Fibroblast of skin of back (primary cell): ENCODE data around the gene RNF215.
"Not testable (repeated sequence)": the region's sequence is repeated elsewhere in the genome, so short reads cannot be mapped to it uniquely, and the experiment has no call there.

Experiments
- DNase-seq: peaks from one replicate; pipeline ENCODE4 v3.0.0-alpha.2; 2013

The RNF215 gene

DNA sequence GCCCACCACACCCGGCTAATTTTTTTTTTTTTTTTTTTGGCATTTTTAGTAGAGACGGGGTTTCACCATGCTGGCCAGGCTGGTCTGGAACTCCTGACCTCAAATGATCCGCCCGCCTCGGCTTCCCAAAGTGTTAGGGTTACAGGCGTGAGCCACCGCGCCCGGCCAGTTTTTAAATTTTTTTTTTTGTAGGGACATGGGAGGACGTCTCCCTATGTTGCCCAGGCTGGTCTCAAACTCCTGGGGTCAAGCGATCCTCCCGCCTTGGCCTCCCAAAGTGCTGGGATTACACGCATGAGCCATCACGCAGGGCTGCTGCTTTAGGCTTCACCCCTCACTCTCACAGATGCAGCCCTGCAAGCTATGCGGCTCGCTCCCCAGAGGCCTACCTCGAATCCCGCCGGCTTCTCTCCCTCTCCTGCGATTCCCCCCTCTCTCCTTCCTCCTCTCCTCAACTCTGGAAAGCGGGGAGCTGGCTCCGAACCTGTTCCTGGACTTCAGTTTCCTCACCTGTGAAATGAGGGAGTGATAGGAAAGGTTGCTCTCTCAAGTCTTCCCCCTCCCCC lies 29.5 kb downstream of the RNF215 start:
- DNase-seq, result no peak

- DNase-seq, result no peak
Observed at GRCh38 chr22:30357236-30357570, 30.0 kb downstream of the RNF215 start.

DNA sequence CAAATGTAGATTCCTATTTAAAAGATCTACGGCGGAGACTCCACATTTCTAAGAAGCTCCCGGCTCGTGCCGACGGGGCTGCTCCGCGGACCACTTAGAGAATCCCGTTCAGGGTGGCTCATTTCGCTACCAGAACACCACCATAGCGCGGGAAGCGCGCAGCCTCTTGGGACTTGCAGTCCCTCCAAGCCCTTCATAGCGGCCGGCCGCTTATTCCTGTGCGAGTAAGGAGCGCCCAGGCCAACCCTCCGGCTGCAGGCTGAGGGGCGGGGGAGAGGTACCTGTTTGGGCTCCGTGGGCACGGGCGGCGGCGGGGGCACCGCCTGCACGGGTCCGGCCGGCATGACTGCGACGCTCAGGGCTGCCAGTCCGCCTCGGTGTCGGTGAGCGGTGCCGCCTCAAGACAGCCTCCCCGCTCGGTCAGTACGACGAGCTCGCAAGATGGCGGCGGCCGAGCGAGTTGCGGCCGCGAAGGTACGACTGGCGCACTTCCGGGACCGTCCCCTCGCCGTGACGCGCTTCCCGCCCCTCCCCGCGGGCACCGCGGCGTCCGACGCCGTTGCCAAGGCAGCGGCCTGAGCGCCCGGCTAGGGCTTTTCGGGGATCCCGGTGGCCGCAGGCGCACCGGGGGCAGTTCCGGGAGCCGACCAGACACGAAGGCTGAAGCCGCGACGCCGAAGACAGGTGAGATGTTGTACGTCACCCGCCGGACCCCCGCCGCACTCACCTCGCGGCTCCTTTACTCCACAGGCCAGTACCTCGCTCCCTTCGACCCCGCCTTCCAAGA lies 30.6 kb downstream of the RNF215 start, which contains the start of the genes CCDC157 and SF3A1:
TSS of gene CCDC157 (plus strand) at position 559 of the 787 bp plus-strand sequence. CDS start 8,994 bp downstream, outside the sequence.
TSS of gene SF3A1 (minus strand) at position 446 of the 787 bp plus-strand sequence. CDS start at position 344, 102 bp downstream.
- peak; percentile 91 for DNase-seq

DNA sequence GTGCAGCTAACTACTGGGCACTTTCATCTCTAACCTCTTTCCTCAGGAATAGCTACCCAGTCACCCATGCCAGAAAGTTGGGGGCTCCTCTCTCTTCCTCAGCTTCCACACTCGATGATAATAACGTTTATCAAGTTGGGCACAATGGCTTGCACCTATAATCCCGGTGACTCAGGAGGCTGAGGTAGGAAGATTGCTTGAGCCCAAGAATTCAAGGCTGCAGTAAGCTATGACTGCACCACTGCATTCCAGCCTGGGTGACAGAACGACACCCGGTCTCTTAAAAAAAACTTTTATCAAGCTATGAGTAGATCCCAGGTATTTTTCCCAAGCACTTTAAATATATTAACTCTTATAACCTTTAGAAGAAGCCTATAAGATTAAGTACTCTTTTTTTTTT lies 32.6 kb downstream of the RNF215 start:
- DNase-seq, result no peak

GRCh38 chr22:30351226-30351625 lies 36.0 kb downstream of the RNF215 start:
- no peak for DNase-seq

GRCh38 chr22:30348809-30349208 lies 38.4 kb downstream of the RNF215 start:
- no peak for DNase-seq

DNA sequence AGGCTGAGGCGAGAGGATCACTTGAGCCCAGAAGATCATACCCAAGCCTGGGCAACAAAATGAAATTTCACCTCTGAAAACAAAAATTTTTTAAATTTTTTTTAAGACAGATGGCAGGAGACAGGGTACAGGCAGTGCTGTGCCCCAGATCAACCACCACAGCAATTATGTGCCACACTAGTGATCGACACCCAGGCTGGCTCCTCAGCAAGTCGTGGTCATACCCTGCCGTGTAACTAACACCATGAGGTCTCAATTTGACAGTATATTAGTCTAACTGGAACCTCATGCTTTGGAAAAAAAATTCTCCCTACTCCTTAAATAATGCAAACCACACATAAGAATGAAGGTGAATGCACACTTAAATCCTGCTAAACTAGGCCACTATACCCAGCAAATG lies 38.8 kb downstream of the RNF215 start:
- DNase-seq, result no peak

DNA sequence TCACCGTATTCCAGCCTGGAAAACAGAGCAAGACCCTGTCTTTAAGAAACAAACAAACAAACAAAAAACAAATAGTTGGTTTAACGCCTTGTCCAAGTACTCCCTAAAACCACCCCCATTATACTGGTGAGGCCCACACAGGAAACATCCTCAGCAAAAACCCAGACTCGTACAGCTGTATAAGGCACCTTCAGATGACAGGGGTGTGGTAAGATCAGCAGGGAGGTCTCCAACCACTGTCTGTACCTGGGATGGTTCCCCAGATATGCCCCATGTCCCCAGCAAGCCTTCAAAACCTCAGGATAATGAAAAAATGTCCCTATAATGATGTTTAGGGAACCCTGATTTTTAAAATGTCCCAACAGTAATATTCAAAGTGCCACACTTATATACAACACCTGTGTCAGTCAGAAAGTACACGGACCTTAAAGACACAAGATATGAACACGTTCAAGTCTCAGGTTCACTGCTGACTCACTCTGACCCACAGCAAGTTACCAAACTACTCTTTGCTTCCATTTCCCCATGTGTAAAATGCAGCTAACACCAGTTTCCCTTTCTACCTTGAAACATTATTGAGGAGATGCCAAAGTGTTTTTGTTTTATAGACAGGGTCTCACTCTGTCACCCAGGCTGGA lies 39.8 kb downstream of the RNF215 start:
- no peak for DNase-seq

GRCh38 chr22:30344447-30345200 lies 42.6 kb downstream of the RNF215 start:
- no peak for DNase-seq

DNA sequence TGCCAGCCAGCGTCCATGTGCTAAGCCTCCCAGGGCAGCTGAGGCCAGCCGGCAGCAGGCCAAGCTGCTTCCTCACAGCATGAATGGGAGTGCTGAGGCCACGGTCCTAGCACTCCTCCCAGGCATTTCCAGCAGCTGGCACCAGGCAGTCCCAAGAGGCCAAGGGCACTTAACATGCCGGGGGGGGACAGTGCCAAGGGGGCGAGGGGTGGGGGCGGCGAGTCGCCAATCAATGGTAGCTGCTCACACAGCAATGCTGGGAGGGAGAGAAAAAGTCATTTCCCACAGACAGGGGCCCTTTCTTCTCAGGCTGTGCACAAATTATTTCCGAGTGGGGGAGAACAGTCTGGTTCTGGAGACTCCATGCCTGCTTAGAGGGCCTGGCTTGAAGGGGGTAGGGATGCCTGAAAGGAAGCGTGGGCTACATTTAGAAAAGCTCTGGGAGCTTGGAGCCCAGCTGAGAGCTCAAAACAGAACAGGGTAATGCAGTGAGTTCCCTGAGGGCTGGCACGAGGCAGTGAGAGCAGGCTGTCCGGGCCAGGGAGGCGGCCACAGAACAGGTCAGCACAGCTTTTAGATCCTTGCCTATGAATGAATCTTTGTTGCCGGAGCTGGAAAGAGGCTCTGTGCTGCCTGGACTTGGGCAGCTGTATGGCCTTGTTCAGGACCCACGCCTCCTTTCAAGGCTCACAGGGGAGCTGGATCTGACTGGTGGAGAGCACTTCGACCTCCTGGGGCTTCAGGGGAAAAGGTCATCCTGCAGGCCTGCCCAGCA lies 46.1 kb downstream of the RNF215 start:
- no peak for DNase-seq

- no peak for DNase-seq
Observed at GRCh38 chr22:30338802-30339201, 48.4 kb downstream of the RNF215 start.

DNA sequence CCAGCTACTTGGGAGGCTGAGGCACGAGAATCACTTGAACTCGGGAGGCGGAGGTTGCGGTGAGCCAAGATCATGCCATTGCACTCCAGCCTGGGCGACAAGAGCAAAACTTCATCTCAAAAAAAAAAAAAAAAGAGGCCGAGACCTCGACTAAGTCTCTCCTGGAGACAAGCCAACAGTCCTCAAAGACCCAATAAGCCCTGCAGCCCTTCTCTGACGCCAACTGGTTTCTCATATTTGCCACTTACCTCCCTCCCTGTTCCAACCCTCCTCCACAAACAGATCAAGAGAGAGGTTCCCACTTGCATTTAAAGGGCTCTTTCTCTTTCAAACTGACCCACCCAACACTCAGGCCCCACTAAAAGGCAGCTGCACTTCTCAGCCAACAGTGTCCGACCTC lies 48.9 kb downstream of the RNF215 start:
- DNase-seq, result not testable (repeated sequence)

GRCh38 chr22:30337461-30337778 lies 49.8 kb downstream of the RNF215 start:
- DNase-seq, result no peak

GRCh38 chr22:30336752-30337460 lies 50.3 kb downstream of the RNF215 start:
- no peak for DNase-seq

GRCh38 chr22:30335236-30335635 lies 52.0 kb downstream of the RNF215 start:
- DNase-seq, result no peak

GRCh38 chr22:30334646-30335045 lies 52.6 kb downstream of the RNF215 start:
- DNase-seq, result no peak

DNA sequence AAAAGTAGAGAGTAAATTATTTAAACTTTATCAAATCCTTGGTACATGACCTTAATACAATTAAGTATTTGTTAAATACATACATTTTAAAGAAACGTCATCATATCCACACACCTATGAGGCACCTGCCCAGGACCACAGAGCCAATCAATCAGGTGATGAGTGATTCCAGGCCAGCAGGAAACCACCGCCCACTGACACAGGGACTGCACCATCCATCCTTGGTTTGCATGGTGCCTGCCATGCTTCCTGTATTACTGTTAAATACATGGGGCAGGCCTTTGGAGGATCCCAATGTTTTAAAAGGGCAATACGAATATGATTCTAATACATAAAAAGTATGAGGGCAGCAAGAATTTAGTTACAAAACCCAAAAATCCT lies 53.5 kb downstream of the RNF215 start:
- DNase-seq, result no peak

GRCh38 chr22:30332994-30333706 lies 54.1 kb downstream of the RNF215 start:
- DNase-seq, result no peak

DNA sequence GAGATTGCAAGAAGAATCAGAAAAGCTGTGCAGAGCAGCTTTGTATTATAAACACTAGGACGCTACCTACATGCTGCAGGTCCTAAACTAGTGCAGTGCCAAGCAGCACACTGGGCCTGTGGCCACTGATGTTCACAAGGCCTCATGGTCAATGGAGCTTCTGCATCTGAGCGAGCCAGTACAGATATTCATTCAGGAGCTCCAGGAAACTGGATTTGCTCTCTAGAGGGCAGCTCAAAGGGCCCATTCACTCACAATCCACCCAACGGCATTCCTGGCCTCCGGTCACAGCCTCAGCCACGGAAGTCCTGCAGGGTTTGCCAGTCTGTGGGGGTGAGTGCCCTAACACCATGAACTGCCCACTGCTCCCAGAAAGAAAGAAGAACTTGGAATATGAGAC lies 54.7 kb downstream of the RNF215 start:
- DNase-seq, result no peak
